ENCODE measurements around the gene C1orf74. TPM values are rescaled to one million over a fixed set of nuclear protein-coding genes. Genes with fewer than 3 reads are reported as not detected.

The C1orf74 gene
- total RNA-seq, 4 donors from 2014 or later = 0.38 to 0.82 (median 0.54) TPM

- H3K4me3 ChIP-seq = no peak overlapping the region
- no peaks in the 10 kb centered on the region for H3K36me3 ChIP-seq
- no peaks in the 10 kb centered on the region for H3K9me3 ChIP-seq
- in situ Hi-C loops (cut with MboI; ENCODE audit: low sequenced_read_pairs in 4 of 4) (no loop called here), intact Hi-C loops (cut with DNase I; ENCODE audit: low total_unique reads) (no loop called here)
- TF ChIP-seq POLR2A (IDR thresholded peaks at IDR 0.05) = no peak
- TF ChIP-seq CTCF (IDR thresholded peaks at IDR 0.05 in 4 of 5, conservative IDR thresholded peaks at IDR 0.05 in 1 of 5) = no peak
- H3K27me3 ChIP-seq = no peaks in the 10 kb centered on the region
- H3K4me1 ChIP-seq = no peaks in the 10 kb centered on the region
- DNase-seq = no peak
- ATAC-seq = no peak
- peak overlapping the region in 1 of 4 donors; percentile 41 for H3K27ac ChIP-seq
Measured at GRCh38 chr1:209741889-209742288, 42.5 kb downstream of the C1orf74 start.

GRCh38 chr1:209741193-209741592 lies 43.2 kb downstream of the C1orf74 start:
- Histone ChIP-seq H3K9me3 (no peaks in the 10 kb centered on the region), H3K27me3 (no peaks in the 10 kb centered on the region), H3K4me3 (no peak overlapping the region), H3K4me1 (no peaks in the 10 kb centered on the region), H3K36me3 (no peaks in the 10 kb centered on the region), H3K27ac (no peak overlapping the region)
- intact Hi-C loops (cut with DNase I; ENCODE audit: low total_unique reads) (no loop called here), in situ Hi-C loops (cut with MboI; ENCODE audit: low sequenced_read_pairs in 4 of 4) (no loop called here)
- ATAC-seq = no peak
- no peak for DNase-seq
- TF ChIP-seq POLR2A (IDR thresholded peaks at IDR 0.05) (no peak), CTCF (IDR thresholded peaks at IDR 0.05 in 4 of 5, conservative IDR thresholded peaks at IDR 0.05 in 1 of 5) (no peak)

- Histone ChIP-seq H3K9me3 (no peaks in the 10 kb centered on the region), H3K36me3 (no peaks in the 10 kb centered on the region), H3K4me3 (no peak overlapping the region), H3K27me3 (no peaks in the 10 kb centered on the region), H3K27ac (no peak overlapping the region), H3K4me1 (no peaks in the 10 kb centered on the region)
- intact Hi-C loops (cut with DNase I; ENCODE audit: low total_unique reads) = no loop called here
- no peak for TF ChIP-seq POLR2A (IDR thresholded peaks at IDR 0.05)
- TF ChIP-seq CTCF (IDR thresholded peaks at IDR 0.05 in 4 of 5, conservative IDR thresholded peaks at IDR 0.05 in 1 of 5) = no peak
- in situ Hi-C loops (cut with MboI; ENCODE audit: low sequenced_read_pairs in 4 of 4) = no loop called here
- DNase-seq (no peak), ATAC-seq (no peak)
Measured at GRCh38 chr1:209738270-209738669, 46.1 kb downstream of the C1orf74 start.

GRCh38 chr1:209737118-209737505 lies 47.2 kb downstream of the C1orf74 start:
- in situ Hi-C loops (cut with MboI; ENCODE audit: low sequenced_read_pairs in 4 of 4) (no loop called here), intact Hi-C loops (cut with DNase I; ENCODE audit: low total_unique reads) (no loop called here)
- H3K4me1 ChIP-seq = no peaks in the 10 kb centered on the region
- DNase-seq (no peak), ATAC-seq (no peak)
- no peaks in the 10 kb centered on the region for H3K9me3 ChIP-seq
- no peak overlapping the region for H3K27ac ChIP-seq
- H3K27me3 ChIP-seq = no peaks in the 10 kb centered on the region
- no peaks in the 10 kb centered on the region for H3K36me3 ChIP-seq
- H3K4me3 ChIP-seq = no peak overlapping the region
- TF ChIP-seq POLR2A (IDR thresholded peaks at IDR 0.05) = no peak
- TF ChIP-seq CTCF (IDR thresholded peaks at IDR 0.05 in 4 of 5, conservative IDR thresholded peaks at IDR 0.05 in 1 of 5) = no peak

GRCh38 chr1:209736490-209737117 lies 47.8 kb downstream of the C1orf74 start:
- no peak for TF ChIP-seq CTCF (IDR thresholded peaks at IDR 0.05 in 4 of 5, conservative IDR thresholded peaks at IDR 0.05 in 1 of 5)
- TF ChIP-seq POLR2A (IDR thresholded peaks at IDR 0.05) = no peak
- H3K4me3 ChIP-seq = no peak overlapping the region
- no peak overlapping the region for H3K27ac ChIP-seq
- no peaks in the 10 kb centered on the region for H3K36me3 ChIP-seq
- no peaks in the 10 kb centered on the region for H3K27me3 ChIP-seq
- no peaks in the 10 kb centered on the region for H3K4me1 ChIP-seq
- no peaks in the 10 kb centered on the region for H3K9me3 ChIP-seq
- no peak for DNase-seq
- no peak for ATAC-seq
- in situ Hi-C loops (cut with MboI; ENCODE audit: low sequenced_read_pairs in 4 of 4) (no loop called here), intact Hi-C loops (cut with DNase I; ENCODE audit: low total_unique reads) (no loop called here)
